HG03196 (cell line): ENCODE results near the gene VSNL1.

ENCODE experiments used
- ATAC-seq: cut with Tn5 transposase; IDR thresholded peaks from one replicate; pipeline ENCODE4 v1.9.1; 2021; ENCODE audit not compliant: unreplicated experiment

VSNL1 gene

GRCh38 chr2:17580319-17580715, 39.8 kb downstream of the VSNL1 start:
- no peak for ATAC-seq

GRCh38 chr2:17581831-17582230, 41.3 kb downstream of the VSNL1 start:
- ATAC-seq = no peak

- no peak for ATAC-seq
Measured at GRCh38 chr2:17583166-17583565, 42.7 kb downstream of the VSNL1 start.

DNA sequence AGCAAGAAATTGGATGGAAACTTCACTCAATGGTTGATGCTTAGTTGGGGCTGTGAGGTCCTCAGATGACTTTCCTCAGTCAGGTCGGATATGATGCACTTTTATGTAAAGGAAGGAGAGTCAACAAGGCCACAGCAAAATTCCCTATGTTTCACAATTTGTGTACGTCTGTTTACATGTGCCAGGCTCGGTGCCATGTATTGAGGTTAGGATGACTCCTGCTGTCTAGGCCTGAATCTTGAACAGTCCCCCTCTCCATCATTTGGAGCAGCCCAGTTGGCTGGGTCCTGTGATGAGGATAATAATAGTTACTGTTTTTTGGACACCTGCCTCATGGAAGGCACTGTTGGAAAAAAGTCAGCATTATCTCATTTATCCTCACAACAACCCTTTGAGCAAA, 43.1 kb downstream of the VSNL1 start:
- ATAC-seq = no peak

GRCh38 chr2:17584689-17585088, 44.2 kb downstream of the VSNL1 start:
- ATAC-seq = no peak

DNA sequence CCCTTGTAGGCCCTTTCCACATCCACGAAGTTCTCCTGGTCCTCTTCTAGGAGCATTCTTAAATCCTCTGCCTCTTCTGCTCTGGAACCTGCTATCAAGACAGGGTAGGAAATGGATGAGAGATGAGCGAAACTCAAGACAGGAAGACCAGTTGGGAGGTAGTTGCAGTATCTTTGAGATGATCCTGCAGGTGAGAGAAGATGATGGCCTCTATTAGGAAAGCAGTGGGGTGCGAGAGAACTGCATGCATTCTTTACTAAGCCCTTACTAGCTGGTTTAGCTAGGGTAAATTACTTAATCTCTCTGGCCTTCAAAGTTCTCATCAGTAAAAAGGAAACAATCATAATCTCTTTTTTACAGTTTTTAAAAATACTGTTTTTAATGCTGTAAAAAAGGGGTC, 47.0 kb downstream of the VSNL1 start:
- ATAC-seq = no peak

- no peak for ATAC-seq
Measured at GRCh38 chr2:17588031-17588430, 47.5 kb downstream of the VSNL1 start.

DNA sequence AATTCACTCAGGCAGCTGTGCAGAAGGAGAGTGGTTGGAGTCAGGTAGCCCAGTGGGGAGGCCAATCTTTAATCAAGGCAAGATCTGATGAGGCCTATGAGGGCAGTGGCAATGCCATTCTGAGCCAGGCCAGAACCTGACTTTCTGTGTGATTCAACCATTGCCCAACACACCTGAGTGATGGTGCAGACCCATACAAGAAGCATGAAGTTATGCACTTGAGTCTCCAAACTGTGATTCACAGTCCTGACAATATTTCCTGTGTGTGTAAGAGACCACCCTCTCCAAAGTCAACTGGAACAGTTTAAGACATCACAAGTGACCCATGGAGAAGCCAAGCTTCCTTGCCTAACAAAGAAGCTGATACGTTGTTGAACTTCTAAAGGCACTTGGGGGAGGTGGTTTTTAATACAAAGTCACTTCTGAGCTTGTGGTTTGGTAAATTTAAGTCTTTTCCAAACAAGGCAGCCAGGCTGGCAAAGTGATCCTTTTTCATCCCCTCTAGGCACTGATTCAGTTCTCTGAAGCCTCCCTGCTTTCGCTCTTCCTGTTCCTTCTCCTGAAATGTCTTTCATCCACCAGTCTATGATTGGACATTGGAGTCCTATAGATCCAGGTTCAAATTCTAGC, 49.0 kb downstream of the VSNL1 start:
- no peak for ATAC-seq

- no peak for ATAC-seq
Measured at GRCh38 chr2:17590342-17590911, 49.9 kb downstream of the VSNL1 start.

GRCh38 chr2:17591846-17592245, 51.4 kb downstream of the VSNL1 start:
- ATAC-seq = no peak

DNA sequence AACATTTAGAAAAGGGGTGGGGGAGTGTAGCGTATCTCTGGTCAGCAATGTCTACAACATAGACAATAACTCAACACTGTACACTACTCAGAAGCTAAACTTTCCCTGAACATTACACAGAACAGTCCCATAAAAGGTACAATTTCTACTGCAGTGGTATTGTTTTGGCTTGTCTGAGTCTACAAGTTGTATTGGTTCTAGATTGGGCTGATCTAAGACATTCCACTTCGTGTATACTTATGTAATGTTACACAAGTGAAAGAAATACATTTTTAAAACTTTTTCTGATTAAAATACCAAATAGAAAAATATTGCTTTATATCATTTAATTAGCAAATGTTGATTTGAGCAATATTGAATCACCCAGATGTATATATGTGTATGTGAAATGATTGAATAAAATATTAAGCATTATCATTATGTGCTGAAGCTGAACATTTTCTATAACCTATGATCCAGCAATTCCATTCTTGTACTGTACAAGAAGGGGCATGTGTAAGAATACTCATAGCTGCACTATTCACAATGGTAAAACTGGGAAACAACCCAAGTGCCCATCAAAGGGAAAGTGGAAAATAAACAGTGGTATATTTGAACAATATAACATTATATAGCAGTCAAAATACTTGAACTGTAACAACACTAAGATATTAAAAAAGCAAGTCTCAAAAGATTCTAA, 52.4 kb downstream of the VSNL1 start:
- no peak for ATAC-seq

GRCh38 chr2:17593445-17593840, 52.9 kb downstream of the VSNL1 start:
- no peak for ATAC-seq

- no peak for ATAC-seq
Measured at GRCh38 chr2:17593841-17594491, 53.5 kb downstream of the VSNL1 start.

DNA sequence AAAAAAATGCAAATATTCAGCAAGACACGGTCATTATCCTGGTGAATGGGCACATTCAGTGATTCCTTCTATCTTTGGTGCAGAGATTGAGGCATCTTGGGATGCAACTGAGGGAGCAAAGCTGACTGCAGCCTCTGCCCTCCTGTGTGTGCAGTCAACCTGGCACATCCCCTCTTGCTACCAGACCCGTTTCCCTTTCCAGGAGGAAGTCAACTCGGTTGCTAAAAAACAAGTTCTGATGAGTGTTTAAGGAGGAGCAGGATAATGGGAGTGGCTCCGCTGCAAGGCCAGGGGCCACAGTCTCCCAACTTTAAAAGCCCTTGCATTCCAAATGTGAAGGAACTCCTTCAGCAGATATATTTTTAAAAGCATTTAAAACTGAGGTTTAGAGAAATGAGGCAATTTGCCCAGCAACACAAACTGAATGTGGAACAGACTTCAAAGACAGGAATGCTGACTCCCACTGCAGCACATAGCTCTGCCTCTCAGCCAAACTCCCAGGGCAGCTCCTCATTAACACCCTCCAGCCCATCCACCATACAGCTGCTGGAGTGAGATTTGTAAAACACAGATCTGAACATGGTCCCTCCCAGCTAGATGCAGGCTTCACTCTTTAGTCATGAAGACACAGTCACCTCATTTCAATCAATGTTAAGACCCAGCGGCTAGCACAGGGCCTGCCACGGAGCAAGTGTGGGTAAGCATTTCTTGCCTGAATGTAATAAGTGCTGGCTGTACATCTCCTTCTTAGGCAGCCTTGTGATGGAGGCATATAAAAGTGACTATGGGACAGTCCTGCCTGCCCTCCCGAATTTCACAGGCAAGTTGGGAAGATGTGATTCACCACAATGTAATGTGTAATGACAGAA, 54.3 kb downstream of the VSNL1 start:
- no peak for ATAC-seq

DNA sequence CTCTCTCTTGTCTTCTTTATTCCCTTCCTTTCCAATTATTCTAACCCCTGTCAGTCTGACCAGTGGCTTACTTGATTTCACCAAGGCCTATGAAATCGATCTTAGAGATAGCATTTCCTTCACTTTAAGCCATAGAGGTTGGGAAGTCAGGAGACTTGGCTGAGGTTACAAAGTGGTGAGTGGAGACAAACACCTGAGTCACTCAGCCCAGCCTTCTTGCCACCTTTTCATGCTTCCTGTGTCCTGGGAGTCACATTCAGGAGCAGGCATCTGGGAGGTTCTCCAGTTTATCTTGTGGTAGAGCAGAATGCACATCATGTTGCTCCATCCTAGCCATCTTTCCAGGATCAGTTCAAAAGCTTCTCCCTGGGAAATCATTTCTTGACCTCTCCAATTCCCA, 59.1 kb downstream of the VSNL1 start:
- ATAC-seq = no peak

- no peak for ATAC-seq
Measured at GRCh38 chr2:17600556-17601204, 60.2 kb downstream of the VSNL1 start.

DNA sequence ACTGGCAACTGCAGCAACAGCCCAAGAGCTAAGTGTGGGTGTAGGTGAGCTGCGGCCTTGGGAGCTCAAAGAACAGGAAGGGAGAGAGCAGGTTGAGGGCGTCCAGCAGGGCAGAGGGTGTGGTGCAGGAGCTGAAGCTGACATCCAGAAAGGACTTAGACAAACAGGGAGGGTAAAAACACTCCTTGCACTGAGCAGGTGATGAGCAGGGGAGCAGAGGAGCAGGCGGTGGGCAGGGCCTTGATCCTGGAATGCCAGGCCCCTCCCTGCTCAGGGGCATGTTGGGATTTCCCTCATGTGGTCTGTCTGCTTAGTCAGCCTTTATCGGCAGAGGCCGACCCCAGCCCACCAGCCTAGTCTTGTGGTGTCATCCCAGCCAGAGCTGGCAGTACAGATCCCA, 63.6 kb downstream of the VSNL1 start:
- ATAC-seq = no peak

GRCh38 chr2:17605696-17606095, 65.2 kb downstream of the VSNL1 start:
- ATAC-seq = no peak

- no peak for ATAC-seq
Measured at GRCh38 chr2:17606851-17607250, 66.4 kb downstream of the VSNL1 start.

- no peak for ATAC-seq
Measured at GRCh38 chr2:17607379-17607778, 66.9 kb downstream of the VSNL1 start.

DNA sequence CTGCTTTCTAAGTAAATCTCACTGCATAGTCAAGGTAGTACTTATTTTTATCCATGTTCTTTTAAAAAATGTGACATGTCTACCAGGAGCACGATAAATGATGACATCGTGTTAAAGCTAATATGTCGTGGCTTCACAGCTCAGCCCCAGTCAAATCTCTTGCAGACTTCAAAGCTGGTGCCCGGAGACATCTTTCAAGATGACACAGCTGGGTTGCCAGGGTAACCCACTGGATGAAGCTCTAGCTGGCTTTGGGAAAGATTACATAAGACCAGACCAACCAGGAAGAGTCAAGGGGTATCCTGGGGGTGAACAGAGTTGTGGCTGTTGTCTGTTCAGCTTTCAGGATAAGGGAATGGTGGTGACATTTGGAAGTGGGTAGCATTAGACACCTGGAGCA, 67.8 kb downstream of the VSNL1 start:
- ATAC-seq = no peak
